ENCODE measurements around the gene KHDRBS2. TPM values are rescaled to one million over a fixed set of nuclear protein-coding genes. Genes with fewer than 3 reads are reported as not detected.

KHDRBS2 gene
- not detected in 2 replicates for total RNA-seq (2014; rRNA removed; shearing (Covaris generic))

DNA sequence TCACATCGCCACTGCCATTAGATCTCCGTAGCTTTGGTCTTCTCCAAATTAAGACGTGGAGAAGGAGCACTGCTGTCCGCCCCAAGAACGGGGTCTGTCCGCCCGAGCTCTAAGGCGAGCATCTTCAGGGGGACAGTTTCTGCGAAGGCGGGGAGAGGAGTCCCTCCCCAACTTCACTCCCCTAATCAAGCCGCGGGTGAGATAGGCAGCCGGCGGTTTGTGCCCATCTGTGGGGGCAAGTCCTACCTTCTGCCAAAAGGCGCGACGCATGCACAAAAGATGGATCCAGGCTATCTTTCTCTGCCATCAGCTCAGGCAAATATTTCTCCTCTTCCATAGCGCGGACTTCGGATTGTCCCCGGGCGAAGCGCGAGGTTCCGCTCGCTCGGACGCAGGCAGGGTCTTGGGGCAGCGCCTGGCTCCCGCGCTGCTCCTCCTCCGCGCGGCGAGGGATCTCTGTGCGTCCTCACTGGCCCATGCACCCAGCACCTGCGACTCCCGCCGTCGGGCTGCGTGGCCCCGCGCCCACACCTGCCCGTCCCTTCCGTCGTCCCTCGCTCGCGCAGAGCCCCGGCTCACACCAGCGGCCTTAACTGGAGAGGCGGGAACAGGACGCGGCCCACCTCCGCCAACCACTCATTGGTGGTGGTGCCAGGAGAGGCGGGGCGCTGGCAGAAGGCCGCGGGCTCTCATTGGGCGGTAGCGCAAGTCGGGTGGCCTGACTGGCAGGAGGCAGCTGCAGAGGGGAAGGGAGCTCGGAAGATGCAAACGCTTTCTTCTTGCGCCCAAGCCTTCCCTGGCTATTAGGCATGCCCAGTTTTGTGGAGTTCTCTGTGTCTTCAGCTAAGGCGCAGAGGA lies at the start of gene KHDRBS2:
Gene KHDRBS2, minus strand, starts transcription at position 614 of the 858 bp plus-strand sequence.
- DNase-seq (ENCODE audit: low spot score): no peak

DNA sequence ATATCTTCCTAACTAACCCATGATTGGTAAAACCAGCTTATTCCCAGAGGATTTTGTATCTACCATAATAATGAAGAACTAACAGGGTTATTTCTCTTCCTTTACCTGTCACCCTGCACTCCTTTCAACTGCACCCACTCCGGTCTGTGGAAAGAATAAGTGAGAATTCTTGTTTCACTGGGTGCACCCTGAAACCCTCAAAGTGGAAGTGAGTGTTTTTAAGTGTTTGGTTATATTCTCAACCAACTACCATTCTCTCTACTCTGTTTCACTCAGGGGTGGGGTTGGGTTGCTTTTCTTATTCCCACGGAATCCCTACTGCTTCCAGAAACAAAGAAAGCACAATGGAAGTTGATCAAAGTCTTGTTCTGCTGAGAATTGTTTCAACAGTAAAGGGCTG lies 42.6 kb upstream of the KHDRBS2 start:
- DNase-seq (ENCODE audit: low spot score): no peak

DNA sequence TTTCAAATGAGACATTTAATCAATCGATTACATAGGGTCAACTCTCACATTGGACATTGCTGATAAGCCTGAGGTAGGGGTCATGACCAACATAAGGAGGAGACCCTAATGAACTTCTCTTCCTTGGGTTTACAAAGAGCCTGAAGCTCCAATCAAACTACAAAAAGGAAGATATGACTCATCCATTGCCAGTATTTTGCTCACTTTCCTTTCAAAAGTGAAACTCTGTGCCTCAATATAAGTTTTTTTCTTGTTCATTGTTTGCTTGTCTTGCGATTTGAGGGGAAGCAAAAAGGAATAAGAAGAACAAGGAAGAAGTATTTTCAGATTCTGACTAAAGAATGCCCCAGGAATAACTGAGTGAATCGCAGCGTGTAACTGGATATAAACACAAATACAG lies 38.8 kb upstream of the KHDRBS2 start:
- DNase-seq (ENCODE audit: low spot score): no peak

DNA sequence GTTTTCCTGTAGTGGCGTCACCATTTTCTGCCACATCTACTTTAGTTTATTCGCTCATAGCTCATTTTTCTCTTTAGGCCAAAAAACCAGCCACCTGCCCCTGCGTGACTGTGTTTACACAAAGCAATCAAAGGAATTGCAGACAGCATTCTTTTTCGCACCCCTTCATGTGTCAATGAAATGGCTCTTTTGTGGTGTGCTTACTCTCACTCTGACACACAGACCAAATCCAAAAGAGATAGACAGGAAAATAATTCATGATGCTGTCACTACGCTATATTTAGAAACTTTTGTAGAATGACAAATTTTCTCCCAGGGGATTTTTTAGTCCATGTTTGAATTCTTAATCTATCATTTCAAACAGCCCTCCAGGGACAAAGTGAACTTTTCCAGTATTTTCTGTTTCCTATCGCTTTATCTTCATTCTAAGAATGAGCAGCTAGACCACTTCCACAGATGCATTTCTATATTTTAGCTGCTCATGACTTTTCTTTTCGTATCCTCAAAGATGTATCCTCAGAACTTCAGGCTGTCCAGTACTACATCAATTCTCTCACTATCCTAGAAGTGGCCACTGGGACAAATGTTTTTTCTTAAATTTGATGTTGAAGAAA lies 37.9 kb upstream of the KHDRBS2 start:
- no peak for DNase-seq (ENCODE audit: low spot score)

DNA sequence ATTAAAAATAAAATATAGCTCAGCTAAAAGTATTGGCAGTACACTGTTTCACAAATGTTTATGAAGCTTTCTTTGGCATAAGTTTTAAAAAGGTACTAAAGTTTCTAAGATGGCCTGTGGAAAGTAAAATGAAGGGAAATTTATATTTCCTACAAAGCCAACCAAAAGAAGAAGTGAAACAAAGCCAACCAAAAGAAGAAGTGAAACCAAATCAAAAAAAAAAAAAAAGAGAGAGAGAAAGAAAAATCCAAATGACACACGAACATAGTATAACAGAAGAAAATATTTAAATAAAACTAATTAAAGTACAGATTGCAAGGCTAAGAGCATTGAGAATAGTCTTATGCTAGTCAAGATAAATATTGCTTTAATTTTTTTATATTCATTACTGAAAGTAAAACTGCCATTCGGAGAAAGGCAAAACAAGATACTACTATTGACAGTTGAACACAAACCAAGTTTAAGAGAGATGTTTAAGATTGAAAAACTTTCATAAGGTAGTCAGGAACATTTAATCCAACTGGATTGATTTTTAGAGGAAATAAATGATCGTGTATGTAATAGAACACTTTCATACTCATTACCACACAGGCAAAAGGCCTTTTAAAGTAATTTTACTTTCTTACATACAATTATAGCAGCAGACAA lies 12.8 kb upstream of the KHDRBS2 start:
- DNase-seq (ENCODE audit: low spot score): no peak

DNA sequence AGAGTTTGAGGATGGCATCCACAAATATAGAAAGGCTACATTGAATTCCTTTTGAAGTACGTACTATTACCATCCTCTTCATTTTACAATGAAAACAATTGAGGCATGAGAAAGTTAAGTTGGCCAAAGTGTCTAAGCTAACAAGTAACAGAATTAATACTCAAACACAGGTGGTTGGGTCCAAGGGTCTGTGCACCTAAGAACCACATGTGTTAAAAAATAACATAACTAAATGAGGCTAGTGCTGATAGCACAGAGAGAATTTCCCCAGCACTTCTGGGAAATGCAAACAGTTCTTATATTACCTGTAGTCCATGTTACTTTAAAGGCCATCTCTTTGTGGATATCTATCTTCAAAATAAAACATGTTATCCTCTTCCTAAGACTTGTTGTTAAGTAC lies 10.5 kb upstream of the KHDRBS2 start:
- DNase-seq (ENCODE audit: low spot score): no peak

DNA sequence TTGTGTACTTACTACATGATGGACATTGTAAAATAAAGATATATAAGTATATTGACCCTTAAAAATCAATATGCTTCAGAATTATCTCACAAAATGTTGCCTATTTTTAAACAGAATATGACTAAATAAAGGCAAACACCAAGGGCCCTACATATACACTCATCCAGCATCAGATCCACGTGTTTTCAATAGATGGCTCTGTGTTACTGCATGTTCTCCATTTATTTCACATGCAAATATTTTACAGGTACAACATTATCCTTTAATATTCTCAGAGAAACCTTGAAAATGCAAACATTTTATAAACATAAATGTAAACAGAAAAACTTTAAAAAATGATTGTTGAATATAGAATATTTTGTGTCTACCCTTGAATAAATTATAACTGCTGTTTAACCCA lies 2.9 kb upstream of the KHDRBS2 start:
- no peak for DNase-seq (ENCODE audit: low spot score)

DNA sequence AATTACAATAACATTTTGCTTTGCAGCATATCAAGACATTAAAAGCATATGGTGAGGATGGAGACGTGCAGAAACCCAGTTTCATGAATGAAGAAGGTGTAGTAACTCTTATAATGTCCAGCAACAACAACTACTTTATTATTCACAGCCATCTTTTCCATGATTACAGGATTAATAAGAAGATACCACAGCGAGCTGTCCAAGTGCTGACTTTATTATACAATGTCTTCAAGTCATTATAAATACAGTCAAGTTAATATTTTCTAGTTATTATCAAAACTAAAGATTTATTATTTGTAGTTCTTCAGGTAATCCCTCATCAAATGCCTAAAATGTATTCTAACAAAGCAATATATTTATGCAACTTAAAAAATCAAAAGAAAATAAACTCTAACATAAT lies 2.5 kb upstream of the KHDRBS2 start:
- no peak for DNase-seq (ENCODE audit: low spot score)

DNA sequence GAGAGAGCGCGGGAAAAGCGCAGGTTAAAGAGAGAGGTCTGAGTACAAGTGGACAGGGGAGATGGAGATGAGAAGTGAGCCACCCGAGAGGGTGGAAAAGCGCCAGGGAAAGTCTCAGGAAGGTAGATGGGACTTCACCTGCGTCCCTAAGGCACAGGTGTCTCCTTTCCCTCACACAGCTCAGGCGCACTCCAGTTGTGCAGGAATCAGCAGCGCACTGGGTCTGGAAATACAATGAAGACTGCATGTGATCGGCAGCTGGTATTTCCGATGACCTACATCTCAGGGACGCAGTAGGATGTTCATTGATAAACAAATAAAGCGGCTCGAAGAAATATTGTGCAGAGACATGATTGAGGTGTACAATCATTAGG lies 432 bp upstream of the KHDRBS2 start:
- no peak for DNase-seq (ENCODE audit: low spot score)

DNA sequence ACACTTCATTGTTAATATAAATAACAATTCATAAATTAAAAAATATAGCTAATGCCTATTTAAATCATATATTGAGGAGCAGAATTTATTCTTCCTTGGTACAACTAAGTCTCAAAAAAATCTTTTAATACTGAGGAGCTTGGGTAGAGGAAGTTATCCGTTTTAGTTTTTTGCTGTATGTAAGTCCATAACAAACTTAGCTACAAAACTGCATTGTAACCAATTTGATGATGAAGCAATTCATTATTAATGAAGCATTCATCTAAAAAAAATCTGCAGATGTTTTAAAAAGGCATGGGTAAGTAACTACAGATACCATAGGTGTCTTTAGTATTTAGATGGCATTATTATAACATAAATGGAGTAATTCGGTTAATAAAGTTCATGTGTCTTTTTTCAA lies 1.3 kb downstream of the KHDRBS2 start:
- no peak for DNase-seq (ENCODE audit: low spot score)

DNA sequence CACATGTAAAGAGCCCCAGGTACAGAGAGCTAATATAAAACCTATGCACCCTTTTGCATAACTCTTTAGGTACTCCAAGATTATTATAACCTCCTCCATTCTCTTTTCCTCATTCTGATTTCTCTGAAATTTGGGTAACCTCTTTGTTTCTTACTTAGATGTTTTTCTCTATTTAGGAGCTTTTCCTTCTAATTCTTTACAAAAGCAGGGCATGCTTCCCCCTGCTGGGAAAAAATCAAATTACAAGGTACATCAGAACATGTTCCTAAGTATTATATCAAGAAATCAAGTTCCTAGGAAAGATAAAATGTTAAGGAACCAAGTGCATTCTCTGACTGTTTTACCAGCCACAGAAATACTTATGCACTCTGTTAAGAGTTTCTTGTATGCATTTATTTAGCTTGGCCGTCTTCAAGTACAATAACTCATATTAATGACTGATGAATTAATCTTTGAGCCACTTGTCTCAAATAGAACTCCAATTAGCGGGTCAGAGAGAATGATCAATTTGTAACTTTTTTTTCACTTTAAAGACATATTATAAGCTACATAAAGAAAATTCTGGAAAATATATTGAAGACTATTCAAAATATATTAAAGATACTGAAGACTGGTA lies 2.1 kb downstream of the KHDRBS2 start:
- DNase-seq (ENCODE audit: low spot score): peak; percentile 54

DNA sequence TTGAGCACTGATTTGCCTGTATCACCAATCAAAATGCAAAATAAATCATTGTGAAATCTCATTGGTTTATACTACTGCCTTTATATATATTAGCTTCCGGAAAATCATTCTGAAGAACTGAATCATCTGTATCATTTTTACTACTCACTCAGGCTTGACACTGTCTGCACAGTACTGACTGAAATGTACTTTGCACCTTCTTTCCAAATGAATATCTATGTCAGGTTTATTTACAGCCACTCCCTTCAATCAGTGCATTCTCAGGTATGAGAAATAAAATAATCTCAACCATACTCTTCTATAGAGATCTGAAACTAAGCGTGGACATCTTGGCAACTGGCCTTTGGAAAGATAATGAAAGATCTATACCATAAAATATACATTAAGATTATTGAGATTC lies 2.7 kb downstream of the KHDRBS2 start:
- no peak for DNase-seq (ENCODE audit: low spot score)

DNA sequence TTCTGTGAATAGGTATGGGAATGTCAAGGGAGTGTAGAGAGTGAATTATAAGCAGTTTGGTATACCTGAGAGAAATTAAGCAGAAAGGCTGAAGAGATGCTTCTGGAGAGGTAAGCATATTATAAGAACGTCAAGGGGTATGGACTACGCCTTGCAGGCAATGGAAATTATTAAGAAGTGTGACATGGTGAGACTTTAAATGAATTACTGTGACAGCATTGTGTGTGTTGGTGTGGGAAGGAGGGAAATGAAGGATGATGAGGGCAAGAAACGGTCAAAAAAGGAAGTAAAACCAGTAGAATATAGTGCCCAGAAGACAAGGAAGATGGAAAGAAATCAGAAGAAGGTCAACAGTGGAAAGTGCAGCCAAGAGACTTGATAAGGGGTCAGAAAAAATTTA lies 5.9 kb downstream of the KHDRBS2 start:
- DNase-seq (ENCODE audit: low spot score): no peak

DNA sequence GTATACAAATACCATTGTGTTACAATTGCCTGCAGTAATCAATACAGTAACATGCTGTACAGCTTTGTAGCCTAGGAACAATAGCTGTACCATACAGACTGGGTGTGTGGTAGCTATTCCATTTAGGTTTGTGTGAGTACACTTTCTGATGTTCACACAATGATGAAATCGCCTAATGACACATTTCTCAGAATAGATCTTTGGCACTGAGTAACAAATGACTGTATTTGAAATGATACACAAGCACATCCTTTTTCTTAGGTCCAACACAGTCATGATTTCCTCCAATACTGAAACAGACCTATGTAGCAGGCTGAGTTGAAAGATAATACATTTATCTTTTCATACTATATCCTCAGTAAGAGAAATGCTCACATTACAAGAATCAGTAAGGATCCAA lies 13.9 kb downstream of the KHDRBS2 start:
- no peak for DNase-seq (ENCODE audit: low spot score)

DNA sequence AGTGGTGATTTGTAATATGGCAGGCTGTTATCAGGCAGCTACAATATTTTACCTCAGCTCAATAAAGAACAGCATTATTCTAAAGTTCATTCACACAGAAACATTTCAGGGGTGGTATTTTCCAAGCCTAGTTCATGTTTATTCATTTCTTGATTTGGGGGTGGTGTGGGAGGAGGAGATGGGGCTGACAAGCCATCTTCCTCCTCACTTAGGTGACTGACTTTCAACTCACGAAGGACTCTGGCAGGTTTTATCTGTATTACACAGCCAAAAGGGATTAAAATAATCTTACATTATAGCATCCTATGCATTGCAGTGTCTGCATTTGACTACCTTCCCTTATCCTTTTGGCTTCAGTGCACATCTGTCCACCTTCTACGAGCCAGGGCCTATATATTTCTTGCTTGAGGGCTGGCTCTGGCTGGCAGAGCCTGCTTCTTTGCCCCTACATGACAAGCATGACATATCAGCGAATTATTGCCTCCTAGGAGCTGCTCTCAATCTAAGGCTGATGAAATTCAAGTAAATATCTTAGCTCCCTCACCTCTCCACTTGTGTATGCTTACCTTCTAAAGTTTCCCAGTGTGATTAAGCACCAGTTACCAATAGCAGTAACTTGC lies 20.0 kb downstream of the KHDRBS2 start:
- no peak for DNase-seq (ENCODE audit: low spot score)

DNA sequence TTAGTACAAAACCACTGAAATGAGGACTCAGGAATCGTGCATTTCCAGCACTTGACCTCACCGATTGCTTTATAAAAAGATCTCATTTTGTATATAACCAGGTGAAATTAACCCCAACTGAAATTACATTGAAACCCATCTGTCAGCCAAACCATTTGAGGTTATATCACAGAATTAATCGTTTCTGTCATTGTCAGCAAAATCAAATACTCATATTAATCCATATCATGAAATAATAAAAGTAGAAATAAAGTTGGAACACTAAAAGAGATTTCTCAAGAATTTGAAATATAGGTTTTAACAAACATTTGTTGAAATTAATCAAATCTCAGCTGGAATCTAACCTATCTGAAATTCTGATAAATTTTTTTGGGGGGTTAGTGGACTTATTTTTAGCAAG lies 23.7 kb downstream of the KHDRBS2 start:
- no peak for DNase-seq (ENCODE audit: low spot score)

DNA sequence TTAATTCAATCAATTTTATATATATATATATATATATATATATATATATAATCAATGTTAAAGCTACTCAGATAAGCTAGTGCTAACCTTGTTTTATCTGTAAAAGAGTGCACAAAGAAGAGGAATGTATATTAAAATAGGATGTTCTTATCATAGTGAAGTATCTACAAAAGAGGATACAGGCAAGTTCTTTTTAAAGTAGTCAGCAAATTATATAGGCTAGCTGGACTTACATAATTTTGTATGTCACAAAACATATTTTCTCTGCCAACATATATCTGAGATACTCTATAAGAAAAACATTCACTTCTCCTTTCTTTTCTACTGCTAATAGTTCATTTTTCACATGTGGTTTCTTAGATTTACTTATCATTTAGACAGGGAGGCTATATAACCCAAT lies 39.9 kb downstream of the KHDRBS2 start:
- DNase-seq (ENCODE audit: low spot score): no peak

DNA sequence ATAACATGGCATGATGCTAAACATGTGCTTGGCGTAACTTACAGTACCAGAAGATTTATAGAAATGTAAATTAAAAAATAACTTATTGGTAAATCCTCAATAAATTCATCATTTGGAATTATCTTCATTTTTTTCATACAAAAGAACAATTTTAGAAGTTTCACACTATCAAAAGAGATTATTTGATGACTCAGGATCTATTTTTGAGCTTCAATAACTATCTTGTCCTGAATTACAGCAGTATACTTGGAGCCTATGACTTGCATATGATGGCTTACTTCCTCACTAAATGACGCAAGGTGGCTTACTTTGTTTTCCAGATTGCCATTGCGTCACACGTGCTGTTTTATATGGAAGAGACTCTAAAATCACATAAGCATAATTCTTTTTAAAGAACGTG lies 49.2 kb downstream of the KHDRBS2 start:
- no peak for DNase-seq (ENCODE audit: low spot score)

DNA sequence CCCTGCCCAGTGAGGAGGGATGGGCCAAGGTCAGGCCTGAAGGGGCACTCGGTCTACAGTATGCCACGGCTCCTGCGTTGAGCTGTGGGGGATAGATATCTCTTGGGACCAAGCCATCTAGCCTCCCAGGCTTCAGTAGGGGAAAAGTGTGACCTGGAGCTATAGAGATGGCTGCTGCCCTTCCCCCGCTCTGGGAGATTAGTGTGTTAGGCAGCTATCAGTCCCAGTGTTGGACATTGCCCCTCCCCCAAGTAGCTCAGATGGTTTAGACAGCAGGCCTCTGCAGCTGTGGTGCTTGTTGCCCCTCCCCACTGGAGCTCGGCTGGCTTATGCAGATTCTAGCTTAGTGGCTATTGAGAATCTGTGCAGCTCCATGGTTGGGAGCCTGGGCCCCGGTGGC lies 56.8 kb downstream of the KHDRBS2 start:
- no peak for DNase-seq (ENCODE audit: low spot score)

DNA sequence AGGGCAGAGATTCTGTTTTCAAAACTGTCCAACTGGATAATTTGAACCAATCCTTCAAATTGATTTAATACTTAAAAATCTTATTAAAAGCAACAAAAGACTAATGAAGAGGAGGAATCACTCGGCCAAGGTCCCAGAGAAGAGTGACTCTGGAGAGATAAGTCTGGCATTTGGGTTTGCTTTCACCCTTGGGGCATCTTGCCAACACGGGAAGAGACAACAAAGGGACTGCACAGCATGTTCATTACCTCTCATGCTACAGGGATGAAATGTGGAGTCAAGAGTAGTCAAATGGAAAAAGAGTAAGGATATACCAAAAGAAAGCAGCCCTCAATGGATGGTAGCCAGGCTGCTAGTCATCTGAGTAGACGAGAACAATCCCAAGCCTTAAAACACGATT lies 68.2 kb downstream of the KHDRBS2 start:
- DNase-seq (ENCODE audit: low spot score): no peak

DNA sequence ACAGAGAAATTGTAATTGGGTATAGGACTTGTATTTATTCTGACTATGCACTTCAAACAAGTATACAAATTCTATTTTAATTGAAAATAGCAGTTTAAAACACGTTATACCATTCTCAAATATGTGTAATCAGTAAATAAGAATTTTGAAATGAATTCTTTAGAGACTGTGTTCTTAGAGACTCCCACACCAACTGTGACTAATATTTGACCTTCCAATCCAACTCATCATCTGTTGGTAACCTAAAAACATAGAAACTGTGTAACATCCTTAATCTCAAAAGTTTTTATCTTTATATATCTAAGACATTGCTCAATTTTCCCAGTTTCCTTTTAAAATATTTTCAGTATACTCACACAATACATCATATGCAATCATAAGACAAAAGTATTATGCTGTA lies 83.9 kb downstream of the KHDRBS2 start:
- DNase-seq (ENCODE audit: low spot score): no peak

DNA sequence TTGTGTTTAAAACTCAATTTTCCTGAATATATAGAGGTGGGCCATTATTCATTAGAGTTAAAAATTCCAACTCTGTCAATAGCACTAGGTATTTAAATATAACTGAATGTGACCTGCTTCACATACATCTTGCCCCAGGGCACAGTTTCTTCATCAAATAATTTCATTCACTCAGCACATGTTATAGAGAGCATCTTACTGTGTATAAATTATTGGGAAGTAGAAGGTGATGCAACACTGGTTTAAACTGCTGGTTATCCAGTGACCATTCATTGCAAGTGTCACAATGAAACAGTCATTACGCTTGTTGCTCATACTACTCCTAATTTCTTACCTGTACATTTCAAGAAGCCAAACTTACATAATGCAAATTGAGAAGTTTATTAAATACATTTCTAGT lies 93.4 kb downstream of the KHDRBS2 start:
- no peak for DNase-seq (ENCODE audit: low spot score)
